ENCODE results near the gene GABBR2.

GRCh38 chr9:98300611-98301010, 408.1 kb downstream of the GABBR2 start:
- TF ChIP-seq CTCF (IDR thresholded peaks at IDR 0.05) (no peak), POLR2A (IDR thresholded peaks at IDR 0.05; ENCODE audit: low read depth) (no peak), EP300 (IDR thresholded peaks at IDR 0.05) (no peak)
